GM18867 (cell line): Measurements from ENCODE around the gene SHOC1.
"Not testable (repeated sequence)": the region's sequence is repeated elsewhere in the genome, so short reads cannot be mapped to it uniquely, and the experiment has no call there.

ENCODE experiments used
- ATAC-seq: cut with Tn5 transposase; IDR thresholded peaks from one replicate; pipeline ENCODE4 v1.9.1; 2021; ENCODE audit warnings: mild to moderate bottlenecking, moderate library complexity; ENCODE audit not compliant: unreplicated experiment

The SHOC1 gene

GRCh38 chr9:111794835-111795556, at the start of gene SHOC1:
SHOC1 (minus strand) TSS chr9:111794937; CDS start chr9:111791418, 3,519 bp downstream.
- ATAC-seq, result no peak

- no peak for ATAC-seq
Observed at GRCh38 chr9:111843971-111844370, 49.2 kb upstream of the SHOC1 start.

GRCh38 chr9:111842313-111842712, 47.6 kb upstream of the SHOC1 start:
- ATAC-seq, result no peak

DNA sequence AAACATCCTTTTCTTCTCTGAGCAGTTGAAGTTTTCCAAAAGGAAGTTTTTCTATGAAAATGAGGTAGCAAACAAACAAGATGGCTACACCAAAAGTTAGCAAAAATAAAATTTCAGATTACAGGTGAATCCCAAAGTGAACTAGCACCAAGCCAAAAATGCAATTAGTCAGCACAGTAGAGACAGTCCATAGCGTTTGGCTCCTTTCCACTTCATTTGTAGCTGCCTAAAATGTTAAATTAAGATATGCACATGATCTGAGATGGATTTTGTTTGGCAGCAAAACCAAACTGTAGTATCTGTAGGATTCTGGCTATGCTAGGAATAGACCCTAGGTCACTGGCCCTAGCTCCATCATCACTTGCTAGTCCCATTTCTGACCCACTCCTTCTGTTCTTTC, 45.7 kb upstream of the SHOC1 start:
- ATAC-seq, result no peak

DNA sequence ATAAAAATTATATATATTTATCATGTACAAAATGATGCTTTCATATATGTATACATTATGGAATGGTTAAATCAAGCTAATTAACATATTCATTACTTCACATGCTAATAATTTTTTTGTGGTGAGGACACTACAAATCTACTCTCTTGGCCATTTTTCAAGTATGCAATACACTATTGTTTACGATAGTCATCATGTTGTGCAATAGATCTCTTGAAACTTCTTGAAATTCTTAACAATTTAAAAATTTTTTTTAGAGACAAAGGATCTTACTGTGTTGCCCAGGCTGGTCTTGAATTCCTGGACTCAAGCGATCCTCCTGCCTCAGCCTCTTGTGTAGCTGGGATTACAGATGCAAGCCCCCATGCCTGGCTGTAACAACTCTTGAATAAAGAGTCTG, 45.2 kb upstream of the SHOC1 start:
- ATAC-seq, result no peak

GRCh38 chr9:111839387-111839786, 44.6 kb upstream of the SHOC1 start:
- peak; percentile 57 for ATAC-seq

GRCh38 chr9:111838439-111838838, 43.7 kb upstream of the SHOC1 start:
- ATAC-seq, result no peak

DNA sequence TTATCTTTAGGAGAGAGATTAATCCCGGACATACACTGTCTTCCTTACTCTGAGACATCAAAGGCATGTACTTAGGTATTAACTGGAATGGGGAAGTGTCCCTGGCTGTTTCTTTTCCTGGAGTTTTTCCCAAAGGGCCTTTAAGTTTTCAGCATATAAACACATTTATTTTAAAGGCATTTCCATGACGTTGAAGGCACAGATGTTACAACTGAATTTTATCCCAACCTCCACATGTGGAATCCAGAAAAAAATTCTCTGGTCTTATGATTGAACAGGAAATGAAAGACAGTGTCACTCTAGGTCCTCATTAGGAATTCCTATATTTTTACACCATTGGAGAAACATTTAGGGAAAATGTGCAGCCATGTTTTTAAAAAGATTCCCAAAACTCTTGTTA, 41.6 kb upstream of the SHOC1 start:
- ATAC-seq, result no peak

GRCh38 chr9:111833941-111834340, 39.2 kb upstream of the SHOC1 start:
- ATAC-seq, result no peak

- ATAC-seq, result no peak
Observed at GRCh38 chr9:111832449-111832848, 37.7 kb upstream of the SHOC1 start.

GRCh38 chr9:111831371-111832108, 36.8 kb upstream of the SHOC1 start:
- no peak for ATAC-seq

GRCh38 chr9:111828193-111828592, 33.5 kb upstream of the SHOC1 start:
- no peak for ATAC-seq

- no peak for ATAC-seq
Observed at GRCh38 chr9:111825468-111826145, 30.9 kb upstream of the SHOC1 start.

- no peak for ATAC-seq
Observed at GRCh38 chr9:111821006-111821528, 26.3 kb upstream of the SHOC1 start.

GRCh38 chr9:111819360-111819759, 24.6 kb upstream of the SHOC1 start:
- no peak for ATAC-seq

DNA sequence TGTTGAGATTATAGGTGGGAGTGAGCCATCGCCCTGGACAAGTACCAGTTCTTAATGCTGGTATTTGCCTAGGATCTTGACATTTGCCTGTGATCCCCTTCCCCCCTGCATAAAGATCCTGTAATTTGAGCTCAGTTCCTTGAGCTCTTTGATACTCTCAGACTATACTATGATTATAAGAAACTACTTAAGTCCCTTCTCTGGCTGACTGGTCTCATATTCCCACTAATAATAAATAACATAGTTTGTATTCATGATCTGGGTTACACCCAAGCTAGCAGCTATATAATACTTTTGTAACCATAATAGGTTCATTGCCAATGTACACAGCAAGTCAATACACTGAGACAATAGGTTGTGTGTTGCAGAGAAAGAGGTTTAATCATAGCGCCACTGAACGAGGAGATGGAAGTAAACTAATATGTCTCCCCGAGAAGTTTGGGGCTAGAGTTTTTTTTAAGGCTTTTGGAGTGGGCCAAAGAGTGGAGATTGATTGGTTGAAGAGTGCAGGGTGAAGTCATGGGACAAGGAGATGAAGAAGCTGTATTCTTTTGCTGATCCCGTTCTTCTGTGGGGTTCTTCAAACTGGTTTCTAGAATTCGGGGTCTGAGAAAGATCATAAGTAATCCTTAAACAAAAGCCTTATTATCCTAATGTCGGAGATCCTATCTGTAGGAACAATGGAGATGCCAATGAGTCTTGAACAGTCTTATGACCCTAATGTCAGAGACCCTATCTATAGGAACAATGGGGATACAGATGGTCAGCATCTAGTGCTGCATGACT, 20.7 kb upstream of the SHOC1 start:
- no peak for ATAC-seq

- ATAC-seq, result no peak
Observed at GRCh38 chr9:111812337-111812736, 17.6 kb upstream of the SHOC1 start.

DNA sequence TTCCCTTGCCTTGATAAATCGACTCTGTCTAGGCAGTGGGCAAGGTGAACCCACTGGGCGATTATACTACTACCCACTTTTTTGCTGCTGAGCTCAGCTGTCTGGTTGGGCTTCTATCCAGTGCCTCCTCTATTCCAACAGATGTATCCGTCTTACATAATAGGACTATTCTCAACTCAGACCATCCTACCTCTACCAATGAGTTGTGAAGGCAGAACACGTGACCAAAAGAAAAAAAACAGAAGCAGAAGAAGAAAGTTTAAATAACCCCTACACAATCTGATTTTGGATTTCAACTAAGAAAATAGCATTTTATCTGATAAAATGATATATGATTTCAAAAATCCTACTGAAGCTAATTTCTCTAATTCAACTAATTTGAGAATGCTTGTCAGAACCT, 16.2 kb upstream of the SHOC1 start:
- no peak for ATAC-seq

DNA sequence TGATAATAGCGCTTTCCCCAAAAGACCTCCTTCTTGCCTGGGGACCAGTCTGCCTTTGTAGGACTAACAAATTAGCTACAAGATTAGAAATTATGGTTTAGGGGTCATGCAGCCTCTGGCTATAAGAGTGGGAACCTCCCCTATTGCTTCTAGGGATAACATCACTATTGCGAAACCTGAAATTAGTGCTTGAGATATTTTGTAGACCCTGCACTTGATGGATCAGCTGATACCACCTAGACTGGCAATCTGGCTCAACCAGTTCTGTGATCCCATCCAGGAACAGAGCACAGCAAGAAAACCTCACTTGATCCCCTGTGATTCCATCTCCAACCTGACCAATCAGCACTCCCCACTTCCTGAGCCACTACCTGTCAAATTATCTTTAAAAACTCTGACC, 15.7 kb upstream of the SHOC1 start:
- ATAC-seq, result not testable (repeated sequence)

- ATAC-seq, result no peak
Observed at GRCh38 chr9:111807197-111807596, 12.5 kb upstream of the SHOC1 start.

- ATAC-seq, result no peak
Observed at GRCh38 chr9:111806259-111806658, 11.5 kb upstream of the SHOC1 start.
